Middle frontal gyrus (tissue), 1 donor: Measurements from ENCODE around the gene KCNK6.
"Not testable (repeated sequence)": the region's sequence is repeated elsewhere in the genome, so short reads cannot be mapped to it uniquely, and the experiment has no call there.

Source experiments
- DNase-seq: peaks from one replicate; pipeline ENCODE4 v3.0.0-alpha.2; 2015; ENCODE audit warnings: low spot score; ENCODE audit errors: extremely low spot score

The KCNK6 gene

GRCh38 chr19:38360839-38361631, 41.4 kb downstream of the KCNK6 start:
- no peak for DNase-seq

GRCh38 chr19:38361633-38362075, 42.0 kb downstream of the KCNK6 start:
- no peak for DNase-seq

GRCh38 chr19:38362076-38362945, 42.7 kb downstream of the KCNK6 start:
- no peak for DNase-seq

- not testable (repeated sequence) for DNase-seq
Measured at GRCh38 chr19:38362946-38363688, 43.5 kb downstream of the KCNK6 start.

- DNase-seq = no peak
Measured at GRCh38 chr19:38367041-38367440, 47.4 kb downstream of the KCNK6 start.

- no peak for DNase-seq
Measured at GRCh38 chr19:38369584-38369983, 49.9 kb downstream of the KCNK6 start.

- DNase-seq = no peak
Measured at GRCh38 chr19:38370299-38370698, 50.7 kb downstream of the KCNK6 start.

- no peak for DNase-seq
Measured at GRCh38 chr19:38371081-38371480, 51.4 kb downstream of the KCNK6 start.

GRCh38 chr19:38373907-38374331, 54.3 kb downstream of the KCNK6 start:
- DNase-seq = no peak

GRCh38 chr19:38374332-38375097, 54.9 kb downstream of the KCNK6 start, which contains the start of gene PSMD8:
Gene PSMD8 (plus strand): TSS chr19:38374571. CDS start chr19:38374602, 31 bp downstream.
- peak; percentile 97 for DNase-seq

GRCh38 chr19:38375098-38375493, 55.5 kb downstream of the KCNK6 start:
- no peak for DNase-seq

GRCh38 chr19:38375748-38376147, 56.1 kb downstream of the KCNK6 start:
- DNase-seq = no peak

GRCh38 chr19:38376576-38376975, 56.9 kb downstream of the KCNK6 start:
- no peak for DNase-seq

- DNase-seq = no peak
Measured at GRCh38 chr19:38377052-38377451, 57.4 kb downstream of the KCNK6 start.

- DNase-seq = no peak
Measured at GRCh38 chr19:38378866-38379265, 59.2 kb downstream of the KCNK6 start.

GRCh38 chr19:38381138-38381537, 61.5 kb downstream of the KCNK6 start:
- no peak for DNase-seq
